Neural progenitor cell (in vitro differentiated cells): ENCODE measurements around the gene GASK1B. TPM values are rescaled to one million over a fixed set of nuclear protein-coding genes. Genes with fewer than 3 reads are reported as not detected.

ENCODE experiments used
- DNase-seq: peaks from one replicate; pipeline ENCODE4 v3.0.0-alpha.2; 2016; ENCODE audit warnings: low spot score
- H2AFZ ChIP-seq: fragments of 200-600 bp; sonication (generic); replicated peaks from 2 replicates; pipeline ENCODE4 v1.6.1; 2016; ENCODE audit warnings: antibody characterized with exemption
- H3F3A ChIP-seq: fragments of 200-600 bp; sonication (generic); 2 replicates; pipeline ENCODE4 v1.6.1; 2016; ENCODE audit warnings: antibody characterized with exemption, low read depth
- H3K27ac ChIP-seq: fragments of 200-600 bp; sonication (generic); 2 replicates; pipeline ENCODE4 v1.5.1; 2016; ENCODE audit warnings: mild to moderate bottlenecking
- H3K27me3 ChIP-seq: fragments of 200-600 bp; sonication (generic); 2 replicates; pipeline ENCODE4 v1.6.1; 2016; ENCODE audit warnings: mild to moderate bottlenecking, moderate library complexity
- H3K36me3 ChIP-seq: fragments of 200-600 bp; sonication (generic); 2 replicates; pipeline ENCODE4 v1.5.1; 2016
- H3K4me1 ChIP-seq: fragments of 200-600 bp; sonication (generic); 2 replicates; pipeline ENCODE4 v1.6.1; 2016; ENCODE audit warnings: mixed run types
- H3K4me2 ChIP-seq: fragments of 200-600 bp; sonication (generic); 2 replicates; pipeline ENCODE4 v1.6.1; 2016
- H3K4me3 ChIP-seq: fragments of 200-600 bp; sonication (generic); 2 replicates; pipeline ENCODE4 v1.5.1; 2016
- H3K79me2 ChIP-seq: fragments of 200-600 bp; sonication (generic); 2 replicates; pipeline ENCODE4 v1.6.1; 2016; ENCODE audit warnings: low read depth
- H3K9ac ChIP-seq: fragments of 200-600 bp; sonication (generic); 2 replicates; pipeline ENCODE4 v1.6.1; 2016
- H3K9me3 ChIP-seq: fragments of 200-600 bp; sonication (generic); 2 replicates; pipeline ENCODE4 v1.5.1; 2016; ENCODE audit warnings: low read depth
- H4K20me1 ChIP-seq: fragments of 200-600 bp; sonication (generic); 2 replicates; pipeline ENCODE4 v1.6.1; 2016; ENCODE audit warnings: low read depth
- H3K27ac Mint-ChIP-seq: 3 replicates; pipeline ENCODE4 v1.8.0; 2021; ENCODE audit warnings: mixed read lengths
- H3K27me3 Mint-ChIP-seq: 2 replicates; pipeline ENCODE4 v1.8.0; 2022; ENCODE audit warnings: low read depth, mild to moderate bottlenecking, inconsistent platforms, moderate library complexity, mixed read lengths; ENCODE audit not compliant: insufficient read depth
- H3K36me3 Mint-ChIP-seq: 3 replicates; pipeline ENCODE4 v1.8.0; 2021; ENCODE audit warnings: mixed read lengths
- H3K4me1 Mint-ChIP-seq: 3 replicates; pipeline ENCODE4 v1.8.0; 2021; ENCODE audit warnings: mixed read lengths
- H3K4me3 Mint-ChIP-seq: 3 replicates; pipeline ENCODE4 v1.8.0; 2021; ENCODE audit warnings: mild to moderate bottlenecking, moderate library complexity, mixed read lengths
- H3K9me3 Mint-ChIP-seq: 3 replicates; pipeline ENCODE4 v1.8.0; 2020; ENCODE audit warnings: mixed read lengths
- EZH2 ChIP-seq: fragments of 200-600 bp; sonication (generic); IDR thresholded peaks from 2 replicates; pipeline ENCODE4 v1.6.1; 2017; ENCODE audit warnings: antibody characterized with exemption, mild to moderate bottlenecking, moderate library complexity
- EZH2phosphoT487 ChIP-seq: fragments of 200-600 bp; sonication (generic); IDR thresholded peaks from 2 replicates; pipeline ENCODE4 v1.6.1; 2017; ENCODE audit warnings: antibody characterized with exemption
- total RNA-seq: library from RNA; depleted of rRNA; stranded (reverse); fragments of >200 nt; gene quantifications from 2 replicates; pipeline ENCODE4 v1.2.3, GENCODE V29; 2015; ENCODE audit warnings: low replicate concordance
- TF ChIP-seq, protein P1 (sequence below): fragments of 200-600 bp; sonication (generic); IDR thresholded peaks from 2 replicates; pipeline ENCODE4 v1.5.1; 2017; ENCODE audit warnings: antibody characterized with exemption, mild to moderate bottlenecking

Gene GASK1B
- total RNA-seq, 1 donor from 2014 or later: not detected

DNA sequence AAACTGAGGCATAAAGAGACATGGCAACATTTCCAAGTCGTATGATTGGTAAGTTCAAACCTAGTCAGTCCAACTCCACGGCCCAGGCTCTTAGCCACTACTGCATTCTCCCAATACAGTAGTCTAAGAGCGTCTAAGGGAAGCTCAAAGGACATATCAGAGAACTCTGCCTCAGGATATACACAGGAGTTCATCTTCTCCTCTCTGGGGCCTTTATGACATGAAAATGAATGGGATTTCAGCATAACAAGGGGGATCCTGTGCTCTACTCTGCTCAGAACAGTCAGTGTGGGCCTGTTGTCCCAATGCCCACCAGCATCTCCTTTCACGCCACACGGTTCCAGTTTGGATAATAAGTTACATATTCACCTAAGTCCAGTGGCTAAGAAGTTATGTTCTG, 4.2 kb downstream of the GASK1B start:
- no peak for DNase-seq
- no peak overlapping the region for H3K4me2 ChIP-seq
- H3K9me3 ChIP-seq: no peaks in the 10 kb centered on the region
- H3K36me3 ChIP-seq: no peaks in the 10 kb centered on the region
- H3K9ac ChIP-seq: no peak overlapping the region
- H4K20me1 ChIP-seq: no peaks in the 10 kb centered on the region
- H3F3A ChIP-seq: no peaks in the 10 kb centered on the region
- Mint-ChIP-seq H3K4me3 (no peak overlapping the region), H3K36me3 (no peaks in the 10 kb centered on the region), H3K4me1 (peaks cover 25% of the 10 kb centered on the region), H3K9me3 (no peaks in the 10 kb centered on the region), H3K27ac (no peak overlapping the region), H3K27me3 (peaks cover 2% of the 10 kb centered on the region)
- no peak overlapping the region for H3K27ac ChIP-seq
- H3K4me3 ChIP-seq: no peak overlapping the region
- TF ChIP-seq EZH2phosphoT487 (no peak), EZH2 (no peak)
- TF ChIP-seq, protein P1, sequence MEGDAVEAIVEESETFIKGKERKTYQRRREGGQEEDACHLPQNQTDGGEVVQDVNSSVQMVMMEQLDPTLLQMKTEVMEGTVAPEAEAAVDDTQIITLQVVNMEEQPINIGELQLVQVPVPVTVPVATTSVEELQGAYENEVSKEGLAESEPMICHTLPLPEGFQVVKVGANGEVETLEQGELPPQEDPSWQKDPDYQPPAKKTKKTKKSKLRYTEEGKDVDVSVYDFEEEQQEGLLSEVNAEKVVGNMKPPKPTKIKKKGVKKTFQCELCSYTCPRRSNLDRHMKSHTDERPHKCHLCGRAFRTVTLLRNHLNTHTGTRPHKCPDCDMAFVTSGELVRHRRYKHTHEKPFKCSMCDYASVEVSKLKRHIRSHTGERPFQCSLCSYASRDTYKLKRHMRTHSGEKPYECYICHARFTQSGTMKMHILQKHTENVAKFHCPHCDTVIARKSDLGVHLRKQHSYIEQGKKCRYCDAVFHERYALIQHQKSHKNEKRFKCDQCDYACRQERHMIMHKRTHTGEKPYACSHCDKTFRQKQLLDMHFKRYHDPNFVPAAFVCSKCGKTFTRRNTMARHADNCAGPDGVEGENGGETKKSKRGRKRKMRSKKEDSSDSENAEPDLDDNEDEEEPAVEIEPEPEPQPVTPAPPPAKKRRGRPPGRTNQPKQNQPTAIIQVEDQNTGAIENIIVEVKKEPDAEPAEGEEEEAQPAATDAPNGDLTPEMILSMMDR: no peak
- H3K79me2 ChIP-seq: no peaks in the 10 kb centered on the region
- no peaks in the 10 kb centered on the region for H3K4me1 ChIP-seq
- no peaks in the 10 kb centered on the region for H3K27me3 ChIP-seq
- no peak overlapping the region for H2AFZ ChIP-seq

- no peak overlapping the region for H3K9ac ChIP-seq
- H3K9me3 ChIP-seq: no peaks in the 10 kb centered on the region
- H3K4me3 ChIP-seq: no peak overlapping the region
- H3K79me2 ChIP-seq: no peaks in the 10 kb centered on the region
- TF ChIP-seq, protein P1: no peak
- no peak for TF ChIP-seq EZH2
- no peak for TF ChIP-seq EZH2phosphoT487
- Mint-ChIP-seq H3K27ac (no peak overlapping the region), H3K36me3 (no peaks in the 10 kb centered on the region), H3K27me3 (peaks cover 2% of the 10 kb centered on the region), H3K9me3 (peaks cover 2% of the 10 kb centered on the region), H3K4me1 (peaks cover 20% of the 10 kb centered on the region), H3K4me3 (no peak overlapping the region)
- no peaks in the 10 kb centered on the region for H4K20me1 ChIP-seq
- H3F3A ChIP-seq: no peaks in the 10 kb centered on the region
- H3K27me3 ChIP-seq: no peaks in the 10 kb centered on the region
- no peak overlapping the region for H3K27ac ChIP-seq
- H3K4me2 ChIP-seq: no peak overlapping the region
- DNase-seq: no peak
- H2AFZ ChIP-seq: no peak overlapping the region
- H3K4me1 ChIP-seq: no peaks in the 10 kb centered on the region
- H3K36me3 ChIP-seq: no peaks in the 10 kb centered on the region
Measured at GRCh38 chr4:158166701-158167100, 6.1 kb downstream of the GASK1B start.

- no peak overlapping the region for H3K9ac ChIP-seq
- Mint-ChIP-seq H3K27me3 (peaks cover 4% of the 10 kb centered on the region), H3K9me3 (peaks cover 2% of the 10 kb centered on the region), H3K36me3 (no peaks in the 10 kb centered on the region), H3K4me1 (peaks cover 17% of the 10 kb centered on the region), H3K4me3 (no peak overlapping the region), H3K27ac (no peak overlapping the region)
- no peaks in the 10 kb centered on the region for H3K9me3 ChIP-seq
- no peak overlapping the region for H3K4me3 ChIP-seq
- no peaks in the 10 kb centered on the region for H3K79me2 ChIP-seq
- no peak overlapping the region for H3K4me2 ChIP-seq
- H3K36me3 ChIP-seq: no peaks in the 10 kb centered on the region
- no peak overlapping the region for H3K27ac ChIP-seq
- DNase-seq: no peak
- no peaks in the 10 kb centered on the region for H4K20me1 ChIP-seq
- no peaks in the 10 kb centered on the region for H3K4me1 ChIP-seq
- TF ChIP-seq EZH2: no peak
- TF ChIP-seq EZH2phosphoT487: no peak
- TF ChIP-seq, protein P1: no peak
- no peak overlapping the region for H2AFZ ChIP-seq
- no peaks in the 10 kb centered on the region for H3K27me3 ChIP-seq
- no peaks in the 10 kb centered on the region for H3F3A ChIP-seq
Measured at GRCh38 chr4:158164768-158165213, 8.0 kb downstream of the GASK1B start.
